A673 (cell line): ENCODE data around the gene BCL2. TPM values are rescaled to one million over a fixed set of nuclear protein-coding genes. Genes with fewer than 3 reads are reported as not detected.

ENCODE experiments used
- BruUV-seq: library from RNA; stranded (reverse); fragments of 400-500 nt; replicated peaks from 2 replicates; lab custom pipeline; 2021; lab: Mats Ljungman, UMichigan
- CTCF ChIA-PET: fragments of 300-600 bp; sonication (Branson Sonifier 250); formaldehyde crosslinking; loops from one replicate; lab custom pipeline; 2022; ENCODE audit warnings: antibody characterized with exemption; lab: Charles Lee
- POLR2A ChIA-PET: fragments of 300-600 bp; sonication (Branson Sonifier 250); formaldehyde crosslinking; loops from one replicate; lab custom pipeline; 2022; ENCODE audit warnings: antibody characterized with exemption; ENCODE audit not compliant: low non-redundant PET; lab: Charles Lee
- DNase-seq: peaks from one replicate; pipeline ENCODE4 v3.0.0-alpha.2; 2015; ENCODE audit warnings: low spot score
- H3K27ac ChIP-seq: fragments of 200-600 bp; sonication (generic); 2 replicates; pipeline ENCODE4 v1.5.1; 2016; ENCODE audit warnings: mixed run types, low read depth, mild to moderate bottlenecking, mixed read lengths, antibody characterized with exemption, low read length; ENCODE audit not compliant: poor library complexity, severe bottlenecking
- H3K27me3 ChIP-seq: fragments of 200-600 bp; sonication (generic); replicated peaks from 2 replicates; pipeline ENCODE4 v1.6.1; 2017; ENCODE audit warnings: mixed run types, low read depth, mild to moderate bottlenecking, mixed read lengths, antibody characterized with exemption, low read length; ENCODE audit not compliant: insufficient read depth, poor library complexity
- H3K36me3 ChIP-seq: fragments of 200-600 bp; sonication (generic); 2 replicates; pipeline ENCODE4 v1.6.1; 2016; ENCODE audit warnings: mixed run types, mild to moderate bottlenecking, mixed read lengths, antibody characterized with exemption, low read length; ENCODE audit not compliant: insufficient read depth, poor library complexity, severe bottlenecking
- H3K4me1 ChIP-seq: fragments of 200-600 bp; sonication (generic); 2 replicates; pipeline ENCODE4 v1.6.1; 2017; ENCODE audit warnings: mixed run types, mild to moderate bottlenecking, mixed read lengths, antibody characterized with exemption, low read length; ENCODE audit not compliant: insufficient read depth, poor library complexity, severe bottlenecking
- H3K4me3 ChIP-seq: fragments of 200-600 bp; sonication (generic); 2 replicates; pipeline ENCODE4 v1.5.1; 2016; ENCODE audit warnings: low read depth, mixed run types, mild to moderate bottlenecking, mixed read lengths, low read length; ENCODE audit not compliant: poor library complexity, severe bottlenecking
- H3K9me3 ChIP-seq: fragments of 200-600 bp; sonication (generic); 2 replicates; pipeline ENCODE4 v1.6.1; 2016; ENCODE audit warnings: mixed run types, low read depth, mild to moderate bottlenecking, mixed read lengths, antibody characterized with exemption, low read length; ENCODE audit not compliant: poor library complexity, severe bottlenecking
- EZH2 ChIP-seq: fragments of 200-600 bp; sonication (generic); IDR thresholded peaks from 2 replicates; pipeline ENCODE4 v1.6.1; 2017; ENCODE audit warnings: borderline replicate concordance, low read depth, mild to moderate bottlenecking, mixed read lengths, antibody characterized with exemption, low read length; ENCODE audit not compliant: poor library complexity, severe bottlenecking
- intact Hi-C: fragments of 100-400 bp; cut with micrococcal nuclease; formaldehyde crosslinking; loops from one replicate; pipeline ENCODE4 v1.10.0; 2022; ENCODE audit not compliant: unreplicated experiment
- total RNA-seq: library from RNA; stranded (reverse); gene quantifications from 2 replicates; pipeline ENCODE4 v1.2.3, GENCODE V29; 2021
- TF ChIP-seq, protein P1 (sequence below): fragments of 300-800, 200-600 bp; sonication (generic); conservative IDR thresholded peaks from 2 replicates; pipeline ENCODE4 v1.5.1; 2017; ENCODE audit warnings: low read depth, mild to moderate bottlenecking, antibody characterized with exemption, low read length, moderate library complexity, mixed read lengths

The BCL2 gene
- total RNA-seq, 1 experiment from 2014 or later = 24.9 TPM

- TF ChIP-seq EZH2 = no peak
- TF ChIP-seq, protein P1, sequence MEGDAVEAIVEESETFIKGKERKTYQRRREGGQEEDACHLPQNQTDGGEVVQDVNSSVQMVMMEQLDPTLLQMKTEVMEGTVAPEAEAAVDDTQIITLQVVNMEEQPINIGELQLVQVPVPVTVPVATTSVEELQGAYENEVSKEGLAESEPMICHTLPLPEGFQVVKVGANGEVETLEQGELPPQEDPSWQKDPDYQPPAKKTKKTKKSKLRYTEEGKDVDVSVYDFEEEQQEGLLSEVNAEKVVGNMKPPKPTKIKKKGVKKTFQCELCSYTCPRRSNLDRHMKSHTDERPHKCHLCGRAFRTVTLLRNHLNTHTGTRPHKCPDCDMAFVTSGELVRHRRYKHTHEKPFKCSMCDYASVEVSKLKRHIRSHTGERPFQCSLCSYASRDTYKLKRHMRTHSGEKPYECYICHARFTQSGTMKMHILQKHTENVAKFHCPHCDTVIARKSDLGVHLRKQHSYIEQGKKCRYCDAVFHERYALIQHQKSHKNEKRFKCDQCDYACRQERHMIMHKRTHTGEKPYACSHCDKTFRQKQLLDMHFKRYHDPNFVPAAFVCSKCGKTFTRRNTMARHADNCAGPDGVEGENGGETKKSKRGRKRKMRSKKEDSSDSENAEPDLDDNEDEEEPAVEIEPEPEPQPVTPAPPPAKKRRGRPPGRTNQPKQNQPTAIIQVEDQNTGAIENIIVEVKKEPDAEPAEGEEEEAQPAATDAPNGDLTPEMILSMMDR = no peak
- BruUV-seq = no TSS peak
Measured at GRCh38 chr18:63224630-63225029, 94.9 kb downstream of the BCL2 start.

DNA sequence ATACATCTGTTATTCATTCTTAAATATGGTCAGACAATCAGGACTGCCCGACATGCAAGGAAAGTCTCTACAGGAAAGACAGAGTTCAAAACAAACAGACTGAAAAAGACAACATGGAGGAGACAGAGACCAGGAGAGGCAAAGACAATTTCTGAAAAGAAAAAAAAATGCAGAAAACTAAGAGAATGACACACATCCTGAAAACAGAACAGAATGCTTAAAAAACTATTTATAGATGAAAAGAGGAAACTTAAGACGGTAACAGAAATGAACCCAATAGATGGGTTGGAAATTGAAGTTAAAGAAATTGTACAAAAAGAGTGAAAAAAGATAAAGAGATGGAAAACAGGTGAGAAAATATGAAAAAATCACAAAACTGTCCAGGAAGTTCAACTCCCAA is 95.7 kb downstream of the BCL2 start:
- ChIA-PET CTCF (no interaction called here), POLR2A (no interaction called here)
- Histone ChIP-seq H3K4me3 (no peak overlapping the region), H3K27ac (no peak overlapping the region), H3K9me3 (no peaks in the 10 kb centered on the region), H3K36me3 (no peaks in the 10 kb centered on the region), H3K27me3 (no peaks in the 10 kb centered on the region), H3K4me1 (no peaks in the 10 kb centered on the region)
- no TSS peak for BruUV-seq
- no peak for DNase-seq
- intact Hi-C loops = no loop called here
- no peak for TF ChIP-seq EZH2
- TF ChIP-seq, protein P1 = no peak

More at GRCh38 chr18:63224630-63225029, 94.9 kb downstream of the BCL2 start:
- ChIA-PET CTCF (no interaction called here), POLR2A (no interaction called here)
- DNase-seq = no peak
- no peaks in the 10 kb centered on the region for H3K9me3 ChIP-seq
- no peak overlapping the region for H3K4me3 ChIP-seq
- intact Hi-C loops = no loop called here
- no peak overlapping the region for H3K27ac ChIP-seq
- H3K36me3 ChIP-seq = no peaks in the 10 kb centered on the region
- no peaks in the 10 kb centered on the region for H3K27me3 ChIP-seq
- no peaks in the 10 kb centered on the region for H3K4me1 ChIP-seq

DNA sequence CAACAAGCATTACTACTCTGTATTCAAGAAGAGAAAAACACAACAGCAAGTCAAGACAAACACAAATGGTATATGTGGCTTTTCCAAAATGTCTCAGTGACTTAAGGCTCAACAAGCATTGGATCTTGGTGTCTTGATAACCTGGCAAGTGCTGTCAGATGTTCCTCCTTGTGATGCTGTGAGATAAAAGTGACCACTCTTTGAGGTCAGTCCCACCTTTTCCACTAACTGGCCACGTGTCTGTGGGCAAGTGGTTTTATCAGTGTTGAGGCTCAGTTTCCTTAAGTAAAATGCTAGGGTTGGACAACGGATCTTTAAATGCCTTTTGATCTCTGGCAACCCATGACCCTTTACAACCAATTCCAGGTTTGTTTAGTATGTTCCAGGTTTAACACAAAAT is 98.7 kb downstream of the BCL2 start:
- TF ChIP-seq, protein P1 = no peak
- TF ChIP-seq EZH2 = no peak
- no peak for DNase-seq
- ChIA-PET POLR2A (no interaction called here), CTCF (no interaction called here)
- intact Hi-C loops = no loop called here
- no TSS peak for BruUV-seq
- Histone ChIP-seq H3K36me3 (no peaks in the 10 kb centered on the region), H3K27ac (no peak overlapping the region), H3K4me1 (no peaks in the 10 kb centered on the region), H3K4me3 (no peak overlapping the region), H3K27me3 (no peaks in the 10 kb centered on the region), H3K9me3 (no peaks in the 10 kb centered on the region)
